ES-I3 (cell line): ENCODE results near the gene CLCN3.
"Not testable (repeated sequence)": the region's sequence is repeated elsewhere in the genome, so short reads cannot be mapped to it uniquely, and the experiment has no call there.

ENCODE experiments used
- H3K36me3 ChIP-seq: 2 replicates; pipeline ENCODE4 v1.6.1; 2013; ENCODE audit warnings: mild to moderate bottlenecking, low read length, control low read depth, moderate library complexity; ENCODE audit not compliant: insufficient read depth
- H3K4me1 ChIP-seq: 2 replicates; pipeline ENCODE4 v1.6.1; 2013; ENCODE audit warnings: mild to moderate bottlenecking, control low read depth, low read length; ENCODE audit not compliant: insufficient read depth
- H3K9ac ChIP-seq: 2 replicates; pipeline ENCODE4 v1.6.1; 2013; ENCODE audit warnings: low read depth, mild to moderate bottlenecking, low read length, moderate library complexity
- H3K9me3 ChIP-seq: 2 replicates; pipeline ENCODE4 v1.6.1; 2013; ENCODE audit warnings: mild to moderate bottlenecking, low read length, moderate library complexity; ENCODE audit not compliant: control insufficient read depth, insufficient read depth

Gene CLCN3

DNA sequence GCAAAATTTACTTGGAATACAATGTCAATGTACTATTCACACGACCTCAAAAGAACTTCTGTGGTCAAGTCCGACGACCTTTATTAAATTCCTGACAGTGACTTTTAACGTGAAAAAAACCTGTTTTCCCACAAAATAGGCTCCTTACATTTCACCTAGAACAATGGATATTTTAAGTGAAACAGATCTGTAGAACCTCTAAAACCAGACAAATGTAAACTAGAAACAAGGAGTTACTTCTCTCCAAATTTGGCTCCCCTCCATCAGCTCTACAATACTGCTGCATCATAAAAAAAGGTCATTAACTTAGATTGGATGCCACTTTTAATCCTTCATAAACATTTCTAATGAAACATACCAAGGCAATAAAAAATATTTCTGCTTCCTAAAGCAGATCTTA is 9.2 kb upstream of the CLCN3 start:
- no peaks in the 10 kb centered on the region for H3K9me3 ChIP-seq
- H3K9ac ChIP-seq, result 0 out of 2 replicates have a peak overlapping the region, but pooled peaks have one; percentile 81
- H3K4me1 ChIP-seq, result no peaks in the 10 kb centered on the region; the same call in 1 of the 2 replicates
- no peaks in the 10 kb centered on the region for H3K36me3 ChIP-seq

DNA sequence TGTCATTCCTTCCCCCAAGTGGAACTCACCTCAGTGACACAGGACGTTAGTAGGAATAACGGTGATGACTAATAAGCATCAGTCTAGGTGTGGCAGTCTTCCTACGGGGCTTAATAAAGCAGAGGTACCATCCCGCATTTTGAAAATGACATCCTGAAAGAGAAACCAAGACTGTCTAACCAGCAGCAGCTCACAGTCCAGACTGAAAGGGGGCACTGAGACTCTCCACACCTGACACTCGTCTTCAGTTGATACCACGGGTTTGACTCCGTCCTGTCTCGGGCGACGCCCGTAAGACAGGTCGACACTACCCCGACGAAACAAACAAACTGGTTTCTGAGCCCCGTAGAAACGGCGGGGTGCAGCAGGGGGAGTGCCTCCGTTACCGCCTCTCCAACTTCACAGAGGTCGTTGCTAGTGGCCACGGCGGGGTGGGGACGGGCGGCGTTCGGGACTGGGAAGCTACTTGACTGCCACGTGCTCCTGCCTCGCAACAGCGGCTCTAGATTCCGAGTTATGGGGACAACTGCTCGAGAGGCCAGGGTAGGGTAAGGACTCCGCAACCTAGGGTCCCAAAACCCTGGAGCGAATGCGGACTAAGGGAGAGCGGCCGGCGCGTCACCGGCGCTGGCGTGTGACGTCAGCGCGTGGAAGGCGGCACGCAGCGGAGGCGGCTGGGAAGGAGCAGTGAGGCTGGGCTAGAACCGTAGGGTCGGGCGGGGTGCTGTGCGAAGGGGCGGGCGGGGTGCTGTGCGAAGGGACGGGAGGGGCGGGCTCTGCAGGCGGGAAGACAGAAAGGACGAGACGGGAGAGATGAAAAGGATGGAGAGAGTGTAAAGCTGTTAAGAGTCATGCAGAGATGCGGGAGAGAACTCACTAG is 8.1 kb upstream of the CLCN3 start, which contains the start of gene NEK1:
Gene NEK1 (minus strand): TSS at position 593 of the 880 bp plus-strand sequence. CDS start 9,953 bp downstream, outside the sequence.
- H3K4me1 ChIP-seq, result no peaks in the 10 kb centered on the region; the same call in 1 of the 2 replicates
- H3K36me3 ChIP-seq, result no peaks in the 10 kb centered on the region
- no peaks in the 10 kb centered on the region for H3K9me3 ChIP-seq
- H3K9ac ChIP-seq, result peak within 1 kb of the TSS; percentile 81

DNA sequence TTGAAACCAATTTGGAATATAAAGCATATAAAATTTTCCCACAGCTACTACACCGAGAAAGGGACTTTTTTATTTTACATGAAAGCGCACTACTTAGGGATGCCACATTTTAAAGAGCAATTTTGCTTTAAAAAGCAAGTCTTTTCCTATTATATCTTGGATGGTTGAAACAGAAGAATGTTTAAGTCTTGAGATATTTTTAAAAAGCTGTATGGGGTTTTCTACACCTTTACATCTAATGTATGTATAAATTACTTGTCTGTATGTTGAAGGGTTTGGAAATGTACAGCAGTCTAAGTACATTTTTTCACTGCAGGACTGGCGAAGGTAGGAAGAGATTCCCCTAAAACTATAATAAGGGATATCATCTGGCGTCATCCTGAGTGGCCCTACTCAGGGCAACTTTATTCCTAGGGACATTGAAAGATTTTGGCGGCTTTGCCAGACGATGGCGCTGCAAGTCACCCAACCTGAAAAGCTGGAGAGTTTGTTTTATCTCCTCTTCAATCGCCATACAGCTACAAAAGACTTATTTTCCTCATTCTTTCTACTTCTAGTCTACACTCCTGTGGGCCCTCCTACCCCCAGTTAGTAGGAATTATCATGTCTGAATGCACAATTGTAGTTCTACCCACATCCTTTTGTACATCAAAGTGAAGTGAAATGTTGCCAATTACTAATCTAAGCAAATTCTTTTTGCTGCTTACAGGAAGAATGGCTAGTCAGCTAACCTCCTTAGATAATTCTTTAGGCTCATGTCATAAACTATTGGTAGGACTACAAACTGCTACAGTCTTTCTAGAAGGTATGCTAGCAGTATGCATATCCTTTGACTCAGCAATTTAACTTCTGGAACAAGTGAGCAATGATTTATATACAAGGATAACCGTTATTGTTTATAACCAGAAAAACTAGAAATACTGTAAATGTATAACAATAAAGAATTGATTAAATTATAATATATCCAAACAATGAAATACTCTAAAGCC is 7.2 kb upstream of the CLCN3 start:
- Histone ChIP-seq H3K4me1 (no peaks in the 10 kb centered on the region; the same call in 1 of the 2 replicates), H3K9me3 (no peaks in the 10 kb centered on the region), H3K9ac (peak overlapping the region; percentile 61), H3K36me3 (no peaks in the 10 kb centered on the region)

DNA sequence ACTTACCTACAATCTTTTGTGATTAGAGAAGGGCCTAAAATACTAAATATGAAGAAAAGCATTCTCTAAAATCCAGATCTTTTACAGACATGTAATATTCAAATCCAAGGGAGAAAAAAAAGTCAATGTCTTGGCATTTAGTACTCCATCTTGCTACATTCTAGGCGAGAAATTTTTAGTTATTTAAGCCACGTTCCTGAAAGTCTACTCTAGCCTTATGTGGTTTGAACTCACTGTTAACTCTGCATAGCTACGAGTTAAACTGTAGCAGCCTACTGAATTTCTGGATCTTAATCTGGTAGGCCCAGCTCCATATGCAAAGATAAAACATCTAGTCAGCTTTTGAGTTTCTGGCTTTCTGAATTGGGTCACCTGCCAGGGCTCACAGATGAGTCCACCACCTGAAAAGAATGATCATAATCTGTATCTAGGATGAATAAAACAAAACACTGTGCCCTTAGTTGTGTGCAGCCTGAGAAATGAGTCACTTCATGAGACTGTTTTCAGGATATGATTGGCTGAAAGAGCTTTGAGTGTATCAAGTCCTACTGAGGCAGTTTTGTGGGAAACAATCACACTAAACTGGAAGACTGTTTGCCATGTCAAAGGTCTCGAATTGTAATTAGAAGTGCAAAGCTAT is 4.8 kb upstream of the CLCN3 start:
- Histone ChIP-seq H3K4me1 (no peaks in the 10 kb centered on the region; the same call in 1 of the 2 replicates), H3K36me3 (no peaks in the 10 kb centered on the region), H3K9ac (no peak overlapping the region), H3K9me3 (no peaks in the 10 kb centered on the region)

DNA sequence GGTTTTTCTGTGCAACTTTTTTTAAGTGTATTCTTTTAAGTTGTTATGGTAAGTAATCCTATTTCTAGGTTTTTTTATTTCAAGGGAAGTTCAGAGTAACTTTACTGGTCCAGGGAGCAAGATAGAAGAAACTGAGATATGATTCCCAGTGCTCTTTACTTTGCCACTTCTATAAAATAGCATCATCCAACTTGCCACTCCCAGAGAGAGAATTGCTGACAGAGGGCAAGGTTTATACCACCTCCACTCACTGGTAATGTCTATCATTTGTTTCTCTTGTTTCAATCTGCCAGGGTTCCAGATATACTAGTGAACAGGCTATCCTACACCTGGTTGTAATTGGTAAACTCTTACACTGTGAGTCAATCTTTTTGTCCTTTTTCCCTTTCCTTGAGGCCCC is 3.5 kb upstream of the CLCN3 start:
- Histone ChIP-seq H3K9ac (no peak overlapping the region), H3K4me1 (no peaks in the 10 kb centered on the region), H3K36me3 (no peaks in the 10 kb centered on the region), H3K9me3 (no peaks in the 10 kb centered on the region)

DNA sequence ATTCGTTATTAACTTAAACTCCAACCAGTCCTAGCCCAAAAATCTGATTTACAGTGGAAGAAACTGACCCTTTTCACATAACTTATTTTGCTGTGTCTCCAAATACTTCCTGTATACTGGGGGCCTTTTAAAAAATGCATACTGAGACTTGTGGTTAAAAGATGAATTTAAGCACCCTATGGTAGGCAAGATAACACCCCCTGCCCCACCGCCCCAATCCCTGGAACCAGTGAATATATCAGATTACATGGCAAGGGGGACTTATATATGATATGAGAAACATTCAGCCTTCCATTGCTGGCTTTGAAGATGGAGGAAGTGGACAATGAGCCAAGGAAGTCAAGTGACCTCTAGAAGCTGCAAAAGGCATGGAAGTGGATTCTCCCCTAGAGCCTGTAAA is 3.1 kb upstream of the CLCN3 start:
- no peaks in the 10 kb centered on the region for H3K36me3 ChIP-seq
- H3K4me1 ChIP-seq, result peaks cover 3% of the 10 kb centered on the region; the same call in 1 of the 2 replicates
- no peak overlapping the region for H3K9ac ChIP-seq
- H3K9me3 ChIP-seq, result no peaks in the 10 kb centered on the region

DNA sequence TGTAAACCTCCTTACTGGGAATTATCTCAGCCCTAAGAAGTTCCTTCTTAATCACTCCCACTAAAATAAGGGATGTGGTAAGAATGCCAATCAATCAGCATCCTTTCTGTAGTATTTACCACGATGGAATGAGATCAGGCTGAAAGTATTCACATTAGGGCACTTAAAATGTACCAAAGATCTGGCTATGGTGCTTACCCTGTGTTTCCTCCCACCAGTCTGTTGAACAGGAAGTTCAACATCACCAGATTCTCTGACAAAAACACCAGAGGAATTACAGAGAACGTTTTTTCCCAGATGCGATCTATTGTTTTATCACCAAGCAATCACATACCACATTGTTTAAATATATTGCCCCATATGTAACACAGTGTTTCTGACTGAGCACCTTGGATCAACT is 2.1 kb upstream of the CLCN3 start:
- Histone ChIP-seq H3K36me3 (no peaks in the 10 kb centered on the region), H3K4me1 (peaks cover 6% of the 10 kb centered on the region; the same call in 1 of the 2 replicates), H3K9me3 (no peaks in the 10 kb centered on the region), H3K9ac (no peak overlapping the region)

DNA sequence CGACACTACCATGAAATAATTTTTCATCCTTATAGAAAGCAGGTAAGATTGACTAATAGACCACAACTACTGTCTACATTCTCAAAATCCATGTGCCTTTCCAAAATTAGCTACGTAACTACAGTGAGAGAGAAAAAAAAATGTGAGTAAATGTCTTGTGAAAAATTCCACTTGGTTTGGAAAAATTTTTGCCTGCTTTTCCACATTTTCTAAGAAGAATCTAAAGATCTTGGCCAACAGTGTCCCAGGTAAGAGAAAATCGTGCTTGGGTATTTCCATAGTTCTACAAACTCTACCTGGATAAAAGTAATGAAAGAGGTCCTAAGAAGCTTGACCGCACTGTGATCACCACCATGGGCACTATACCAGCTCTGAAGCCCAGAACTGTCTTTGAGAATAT is 1.4 kb upstream of the CLCN3 start:
- no peak overlapping the region; the same call in 1 of the 2 replicates for H3K9ac ChIP-seq
- peaks cover 6% of the 10 kb centered on the region; the same call in 1 of the 2 replicates for H3K4me1 ChIP-seq
- H3K36me3 ChIP-seq, result no peaks in the 10 kb centered on the region
- no peaks in the 10 kb centered on the region for H3K9me3 ChIP-seq

DNA sequence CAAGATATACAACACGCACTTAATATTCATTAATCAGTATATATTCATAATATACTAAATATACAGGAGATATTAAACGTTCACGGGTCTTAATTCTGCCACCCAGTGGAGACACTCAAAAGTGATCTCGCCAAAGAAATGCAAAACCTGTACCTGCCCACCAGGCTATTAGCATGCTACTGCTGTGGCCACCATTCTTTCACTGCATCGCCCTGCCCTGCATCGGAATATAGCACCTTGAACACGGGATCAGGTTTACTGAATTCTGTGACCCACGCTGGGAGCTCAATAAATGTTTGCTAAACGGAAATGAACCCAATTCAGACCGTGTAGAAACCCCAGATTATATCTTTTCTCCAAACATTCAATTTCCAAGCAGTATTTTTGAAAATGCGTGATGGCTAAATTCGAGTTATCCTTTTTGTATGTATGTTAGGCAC is 840 bp upstream of the CLCN3 start:
- peaks cover 6% of the 10 kb centered on the region; the same call in 1 of the 2 replicates for H3K4me1 ChIP-seq
- H3K36me3 ChIP-seq, result no peaks in the 10 kb centered on the region
- no peaks in the 10 kb centered on the region for H3K9me3 ChIP-seq
- H3K9ac ChIP-seq, result peak overlapping the region; percentile 96

DNA sequence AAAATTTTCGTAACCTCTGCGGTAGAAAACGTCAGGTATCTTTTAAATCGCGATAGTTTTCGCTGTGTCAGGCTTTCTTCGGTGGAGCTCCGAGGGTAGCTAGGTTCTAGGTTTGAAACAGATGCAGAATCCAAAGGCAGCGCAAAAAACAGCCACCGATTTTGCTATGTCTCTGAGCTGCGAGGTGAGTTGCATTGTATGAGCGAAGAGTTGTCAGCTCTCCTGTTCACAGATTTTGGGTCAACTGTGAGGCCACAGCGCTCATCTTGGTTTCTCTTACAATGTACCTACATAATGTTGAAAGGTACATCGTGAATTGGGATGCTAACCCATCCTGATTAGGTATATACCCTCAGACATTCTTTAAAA is 486 bp downstream of the CLCN3 start:
- peak overlapping the region; percentile 96 for H3K9ac ChIP-seq
- peaks cover 6% of the 10 kb centered on the region; the same call in 1 of the 2 replicates for H3K4me1 ChIP-seq
- H3K36me3 ChIP-seq, result no peaks in the 10 kb centered on the region
- no peaks in the 10 kb centered on the region for H3K9me3 ChIP-seq

DNA sequence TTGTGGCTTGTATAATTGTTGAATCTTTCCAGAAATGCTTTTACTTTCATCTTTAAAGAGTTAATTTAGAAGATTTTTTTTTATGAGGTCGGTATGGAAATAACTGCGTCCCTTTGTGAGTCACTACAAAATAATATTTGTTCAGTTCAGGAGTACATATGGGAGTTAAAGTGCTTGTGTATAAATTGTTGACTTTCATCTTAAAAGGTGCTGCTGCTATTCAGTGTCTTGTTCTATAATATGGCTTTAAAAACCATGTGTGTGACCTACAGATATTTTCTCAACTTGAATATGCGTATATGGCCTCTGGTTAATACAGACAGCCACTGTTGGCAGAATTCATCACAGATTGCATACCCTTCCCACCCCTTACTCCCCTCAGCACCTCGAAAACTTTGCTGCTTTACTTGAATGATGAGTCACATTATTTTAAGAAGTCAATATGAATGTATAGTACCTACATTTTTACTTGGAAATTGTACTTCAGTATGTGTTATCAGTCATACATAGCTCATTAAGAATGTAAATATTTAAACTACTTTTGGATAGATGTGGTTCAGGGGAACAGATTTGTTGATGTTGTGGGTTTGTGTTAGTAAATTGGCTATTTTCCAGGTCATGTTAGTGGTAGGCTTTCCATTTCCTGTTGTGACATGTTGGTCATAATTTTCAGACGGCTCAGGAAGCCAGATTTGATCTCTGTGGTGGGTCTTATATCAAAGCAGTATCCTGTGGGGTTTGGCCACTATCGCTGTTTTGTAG is 1.5 kb downstream of the CLCN3 start:
- Histone ChIP-seq H3K9ac (peak overlapping the region; percentile 96), H3K4me1 (peaks cover 6% of the 10 kb centered on the region; the same call in 1 of the 2 replicates), H3K36me3 (no peaks in the 10 kb centered on the region), H3K9me3 (no peaks in the 10 kb centered on the region)

DNA sequence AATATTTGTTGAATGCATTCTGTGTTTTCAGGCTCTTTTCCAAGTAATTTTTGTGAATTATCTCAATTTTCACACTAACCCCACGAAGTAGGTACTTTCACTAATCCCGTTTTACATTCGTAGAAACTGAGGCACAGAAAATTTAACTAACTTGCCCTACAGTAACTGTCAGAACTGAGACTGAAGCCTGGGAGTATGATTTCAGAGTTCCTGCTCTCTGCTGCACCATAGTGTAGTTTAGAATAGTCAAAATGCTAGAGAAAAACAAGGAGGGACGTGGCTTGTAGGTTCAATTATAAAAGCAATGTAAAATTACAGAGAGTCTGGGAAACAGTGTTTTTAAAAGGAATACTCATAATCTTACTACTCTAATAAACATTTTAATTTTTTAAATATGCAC is 2.2 kb downstream of the CLCN3 start:
- no peaks in the 10 kb centered on the region for H3K9me3 ChIP-seq
- peaks cover 6% of the 10 kb centered on the region; the same call in 1 of the 2 replicates for H3K4me1 ChIP-seq
- H3K9ac ChIP-seq, result no peak overlapping the region
- no peaks in the 10 kb centered on the region for H3K36me3 ChIP-seq

DNA sequence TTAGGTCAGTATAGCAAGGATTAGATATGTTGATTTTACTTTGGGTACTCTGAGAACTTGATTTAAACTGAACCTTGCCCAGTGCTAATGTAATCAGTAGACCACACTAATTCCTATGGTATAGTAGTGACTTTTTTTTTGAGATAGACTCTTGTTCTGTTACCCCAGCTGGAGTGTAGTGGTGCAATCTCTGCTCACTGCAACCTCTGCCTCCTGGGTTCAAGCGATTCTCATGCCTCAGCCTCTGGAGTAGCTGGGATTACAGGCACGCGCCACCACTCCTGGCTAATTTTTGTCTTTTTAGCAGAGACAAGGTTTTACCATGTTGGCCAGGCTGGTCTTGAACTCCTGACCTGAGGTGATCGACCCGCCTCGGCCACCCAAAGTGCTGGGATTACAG is 3.6 kb downstream of the CLCN3 start:
- H3K9ac ChIP-seq, H3K9me3 ChIP-seq, H3K4me1 ChIP-seq, H3K36me3 ChIP-seq: not testable (repeated sequence)
